Measurements from ENCODE around the gene KBTBD4. TPM values are rescaled to one million over a fixed set of nuclear protein-coding genes. Genes with fewer than 3 reads are reported as not detected.

KBTBD4 gene
- 10.8 and 18.8 TPM in 2 replicates for total RNA-seq

DNA sequence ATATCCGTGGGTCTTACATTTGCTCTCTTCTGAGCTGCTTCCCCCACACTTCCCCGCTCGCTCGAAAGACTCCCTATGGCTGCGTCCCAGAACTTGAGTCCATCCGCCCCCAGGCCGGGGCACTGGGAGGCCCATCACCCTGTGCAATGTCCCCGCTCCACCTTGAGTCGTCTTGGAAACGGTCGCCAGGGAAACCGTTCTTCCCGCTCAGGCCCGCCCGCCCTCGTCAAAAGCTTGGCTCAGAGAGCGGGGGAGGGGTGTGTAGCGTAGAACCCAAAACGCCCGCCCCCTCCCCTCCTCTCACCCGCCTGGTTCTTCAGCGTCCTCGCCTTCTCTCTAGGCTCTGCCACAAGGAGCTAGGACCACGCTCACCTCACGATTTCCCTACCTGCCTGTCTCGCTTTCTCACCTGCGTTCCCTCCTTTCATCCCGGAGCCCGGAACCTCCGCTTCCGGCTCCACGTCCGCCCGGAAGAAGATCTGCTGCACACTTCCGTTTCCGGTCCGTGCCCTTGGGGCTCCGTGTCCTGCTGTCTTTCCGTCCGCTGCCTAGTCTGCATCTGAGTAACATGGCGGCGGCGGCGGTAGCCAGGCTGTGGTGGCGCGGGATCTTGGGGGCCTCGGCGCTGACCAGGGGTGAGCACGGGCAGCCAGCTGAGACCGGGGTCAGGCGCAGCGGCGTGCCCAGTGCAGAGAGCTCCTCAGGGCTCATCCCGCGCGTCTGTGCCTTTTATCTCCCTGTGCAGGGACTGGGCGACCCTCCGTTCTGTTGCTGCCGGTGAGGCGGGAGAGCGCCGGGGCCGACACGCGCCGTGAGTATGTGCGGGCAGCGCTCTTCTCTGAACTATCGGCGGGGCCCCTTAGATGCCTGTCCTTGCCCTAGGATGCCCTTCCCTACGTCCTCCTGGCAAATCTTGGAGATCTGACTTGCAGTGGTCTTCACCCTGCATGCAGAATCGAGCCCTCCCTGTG, at the start of gene KBTBD4, which contains the start of gene NDUFS3:
Gene KBTBD4 (minus strand): TSS at position 447 of the 971 bp plus-strand sequence. CDS start 19 bp downstream, at position 428.
Gene NDUFS3 (plus strand): TSS at position 551 of the 971 bp plus-strand sequence. CDS start 18 bp downstream, at position 569.

DNA sequence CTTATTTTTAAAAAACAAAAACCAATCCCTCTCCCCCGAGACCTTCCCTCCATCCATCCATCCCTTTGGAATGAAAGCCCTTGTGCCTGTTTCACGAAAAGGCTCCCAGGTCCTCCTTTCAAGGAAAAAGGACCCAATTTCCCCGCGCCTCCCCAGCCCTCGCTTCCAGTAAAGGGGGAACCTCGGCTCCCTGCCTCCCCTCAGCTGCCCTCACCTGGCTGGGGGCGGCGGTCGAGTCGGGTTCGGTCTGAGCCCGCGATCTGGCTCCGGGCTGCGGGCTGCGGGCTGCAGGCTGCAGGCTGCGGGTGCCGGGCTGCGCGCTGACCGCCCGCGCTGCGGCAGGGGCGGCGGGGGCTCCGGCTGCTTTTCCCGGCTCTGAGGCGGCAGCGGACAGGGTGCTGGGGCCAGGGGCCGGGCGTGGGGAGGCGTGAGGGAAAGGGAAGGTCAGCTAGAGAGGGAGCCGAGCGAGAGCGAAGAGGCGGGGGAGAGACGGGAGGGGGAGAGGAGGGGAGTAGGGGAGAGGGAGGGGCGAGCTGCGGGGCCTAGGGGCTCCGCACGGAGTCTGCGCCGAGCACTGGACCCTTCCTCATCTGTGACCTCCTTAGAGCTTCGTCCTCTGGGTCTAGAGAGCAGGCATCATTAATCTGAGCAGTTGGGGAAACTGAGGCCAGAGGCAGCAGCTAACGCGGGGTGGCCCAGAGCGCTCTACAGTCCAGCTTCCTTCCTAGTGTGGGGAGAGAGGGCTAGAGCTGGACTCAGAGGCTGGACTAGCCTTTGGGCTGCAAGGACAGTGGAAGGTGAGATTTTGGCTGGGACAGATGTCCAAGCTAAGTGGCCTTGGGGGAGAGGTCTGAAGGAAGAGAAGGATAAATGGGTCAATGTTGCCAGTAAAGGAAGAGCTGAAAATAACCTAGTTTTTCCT, 15.4 kb upstream of the KBTBD4 start, which contains the start of gene C1QTNF4:
Gene C1QTNF4 (minus strand): TSS at position 478 of the 922 bp plus-strand sequence. CDS start 3,601 bp downstream, outside the sequence.

DNA sequence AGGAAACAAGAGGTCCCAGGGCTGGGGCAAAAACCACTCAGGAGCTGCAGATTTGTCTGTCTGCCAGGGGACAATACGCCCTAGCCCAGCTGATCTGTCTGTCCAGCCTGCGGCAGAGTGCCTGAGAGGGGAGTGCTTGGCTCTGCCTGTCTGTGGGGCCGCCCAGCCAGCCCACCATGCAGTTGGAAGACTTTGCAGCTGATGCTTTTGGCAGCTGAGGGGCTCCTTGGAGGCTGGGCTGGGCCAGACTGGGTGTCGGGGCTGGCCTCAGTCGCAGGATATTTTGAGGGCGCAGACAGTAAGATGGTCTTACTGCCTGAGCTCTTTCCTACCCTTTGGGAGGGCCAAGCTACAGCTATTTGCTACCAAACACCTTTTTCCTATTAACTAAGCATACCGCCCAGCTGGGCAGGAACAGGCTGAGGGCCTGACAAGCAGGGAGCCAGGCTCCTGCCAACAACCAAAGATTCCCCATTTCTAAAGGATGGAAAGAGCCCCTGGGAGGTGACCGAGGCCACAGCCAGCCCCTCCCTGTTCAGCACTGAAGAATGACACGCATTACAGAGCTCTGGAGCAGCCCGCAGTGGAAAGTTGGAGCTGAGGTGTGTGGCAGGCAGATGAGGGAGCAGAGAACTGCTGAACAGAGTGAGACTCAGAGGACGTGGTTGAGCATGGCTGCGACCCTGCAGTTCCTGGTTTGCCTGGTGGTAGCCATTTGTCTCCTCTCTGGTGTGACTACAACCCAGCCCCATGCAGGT, 7.5 kb upstream of the KBTBD4 start, which contains the start of gene FAM180B:
Gene FAM180B (plus strand): TSS at position 581 of the 758 bp plus-strand sequence. CDS start 91 bp downstream, at position 672.

DNA sequence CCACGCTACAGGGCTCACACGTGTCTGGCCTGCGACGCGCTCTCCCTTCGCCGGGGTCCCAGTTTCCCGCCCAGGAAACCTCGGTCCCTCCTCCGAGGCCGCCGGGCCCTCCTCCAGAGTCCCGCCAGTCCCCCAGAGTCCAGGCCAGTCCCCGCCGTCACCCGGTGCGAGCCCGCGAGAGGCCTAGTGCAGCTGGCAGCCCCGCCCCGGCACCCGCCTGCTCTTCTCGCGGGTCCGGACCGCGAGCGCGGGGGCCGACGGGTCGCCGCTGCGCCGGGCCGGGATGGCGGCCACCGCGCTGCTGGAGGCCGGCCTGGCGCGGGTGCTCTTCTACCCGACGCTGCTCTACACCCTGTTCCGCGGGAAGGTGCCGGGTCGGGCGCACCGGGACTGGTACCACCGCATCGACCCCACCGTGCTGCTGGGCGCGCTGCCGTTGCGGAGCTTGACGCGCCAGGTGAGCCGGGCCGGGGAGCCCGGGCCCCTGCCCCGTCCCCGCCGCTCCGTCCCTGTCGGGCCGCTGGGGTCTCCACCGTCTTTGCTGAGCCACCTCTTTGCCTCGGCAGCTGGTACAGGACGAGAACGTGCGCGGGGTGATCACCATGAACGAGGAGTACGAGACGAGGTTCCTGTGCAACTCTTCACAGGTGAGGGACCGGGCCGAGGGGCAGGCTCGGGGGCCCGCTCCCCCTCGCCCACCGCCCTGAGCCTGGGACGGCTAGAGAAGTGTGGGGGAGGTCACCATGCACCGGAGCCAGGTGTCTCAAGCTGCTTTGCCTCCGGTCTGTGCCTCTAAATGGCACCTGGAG, 13.2 kb downstream of the KBTBD4 start, which contains the start of gene PTPMT1:
Gene PTPMT1 (plus strand): TSS at position 260 of the 809 bp plus-strand sequence. CDS start 24 bp downstream, at position 284.

DNA sequence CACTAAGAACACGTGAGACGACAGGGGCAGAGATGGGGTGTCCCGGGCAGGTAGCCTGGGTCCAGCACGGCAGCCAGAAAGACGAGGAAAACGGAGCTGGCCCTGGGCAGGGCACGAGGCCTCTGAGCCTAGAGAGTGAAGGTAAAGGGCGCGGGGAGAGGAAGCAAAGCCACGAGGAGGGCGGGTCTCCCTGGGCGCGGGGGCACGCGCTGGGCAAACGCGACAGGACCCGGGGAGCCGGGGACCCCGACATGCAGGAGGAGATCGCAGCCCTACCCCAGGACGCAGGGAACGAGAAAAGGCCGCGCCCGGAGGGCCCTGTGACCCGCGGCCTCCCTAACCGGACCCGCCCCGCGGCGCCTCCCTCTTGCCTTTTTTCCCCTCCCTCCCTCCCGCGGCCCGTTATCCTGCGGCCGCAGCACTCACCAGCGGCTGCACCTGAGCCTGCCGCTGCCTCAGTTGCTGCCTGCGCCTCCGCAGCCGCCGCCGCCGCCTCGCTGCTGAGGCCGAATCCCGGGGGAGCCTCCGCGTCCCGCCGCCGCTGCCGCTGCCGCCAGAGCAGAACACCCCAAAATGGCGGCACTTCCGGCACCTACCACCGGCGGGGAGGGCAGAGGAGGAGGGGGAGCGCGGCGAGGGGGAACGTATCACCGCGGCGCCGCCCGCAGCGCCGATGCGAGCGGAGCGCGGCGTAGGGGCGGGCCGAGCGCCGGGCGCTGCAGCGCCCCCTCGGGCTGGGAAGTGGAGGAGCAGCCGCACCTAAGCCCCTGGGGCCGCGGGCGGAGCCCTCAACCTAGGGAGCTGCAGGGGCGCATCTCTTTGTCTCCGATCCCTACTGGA, 26.0 kb downstream of the KBTBD4 start, which contains the start of gene CELF1:
Gene CELF1 (minus strand): TSS at position 567 of the 840 bp plus-strand sequence. CDS start 53,609 bp downstream, outside the sequence.

Other genes starting within 250 kb of the KBTBD4 start
- not detected in 2 replicates for gene MYBPC3, start 226.3 kb downstream of the KBTBD4 start, total RNA-seq
- not detected in 2 replicates for gene SPI1, start 200.4 kb downstream of the KBTBD4 start, total RNA-seq
- gene SLC39A13, start 170.4 kb downstream of the KBTBD4 start, total RNA-seq: 141 and 145 TPM in 2 replicates
- gene PSMC3, start 152.5 kb downstream of the KBTBD4 start, total RNA-seq: 117 and 138 TPM in 2 replicates
- gene RAPSN, start 129.8 kb downstream of the KBTBD4 start, total RNA-seq: not detected in 2 replicates
- gene CELF1, start 25.8 kb downstream of the KBTBD4 start, total RNA-seq: 37.0 and 48.4 TPM in 2 replicates
- gene PTPMT1, start 13.4 kb downstream of the KBTBD4 start, total RNA-seq: 70.0 and 90.8 TPM in 2 replicates
- 53.8 and 68.5 TPM in 2 replicates for gene NDUFS3, start 104 bp upstream of the KBTBD4 start, total RNA-seq
- not detected in 2 replicates for gene FAM180B, start 7.7 kb upstream of the KBTBD4 start, total RNA-seq
- gene C1QTNF4, start 15.4 kb upstream of the KBTBD4 start, total RNA-seq: 0.16 and 0.90 TPM in 2 replicates
- 65.9 and 88.0 TPM in 2 replicates for gene MTCH2, start 63.6 kb upstream of the KBTBD4 start, total RNA-seq
- gene AGBL2, start 136.4 kb upstream of the KBTBD4 start, total RNA-seq: 1.6 TPM in 1 of 2 replicates, not detected in the other
- gene FNBP4, start 188.4 kb upstream of the KBTBD4 start, total RNA-seq: 22.8 and 79.3 TPM in 2 replicates